ENCODE data around the gene RIC8B. TPM values are rescaled to one million over a fixed set of nuclear protein-coding genes. Genes with fewer than 3 reads are reported as not detected.

Gene RIC8B
- total RNA-seq, 6 experiments from 2014 or later, result 5.9 to 10.6 (median 6.5) TPM

GRCh38 chr12:106878804-106879203 is 104.3 kb downstream of the RIC8B start:
- ATAC-seq (no peak), DNase-seq (no peak)
- H3K27me3 ChIP-seq, result no peaks in the 10 kb centered on the region
- TF ChIP-seq POLR2A (IDR thresholded peaks at IDR 0.05) (no peak), CTCF (IDR thresholded peaks at IDR 0.05) (no peak)
- H3K36me3 ChIP-seq, result peaks cover 0 to 25% (median 2%) of the 10 kb centered on the region in 4 donors
- H3K4me3 ChIP-seq, result no peak overlapping the region
- no peak overlapping the region for H3K27ac ChIP-seq
- WGBS (ENCODE audit: insufficient coverage, low coverage, low lambda C conversion rate, missing lambda C conversion rate), result 91% methylated on average over 4 of the region's 5 CpGs
- intact Hi-C loops (cut with DNase I), result no loop called here
- no peaks in the 10 kb centered on the region for H3K4me1 ChIP-seq
- H3K9me3 ChIP-seq, result no peaks in the 10 kb centered on the region

- WGBS (ENCODE audit: insufficient coverage, low coverage, low lambda C conversion rate, missing lambda C conversion rate), result 81% methylated on average over 5 of the region's 5 CpGs
- no peak for TF ChIP-seq POLR2A (IDR thresholded peaks at IDR 0.05)
- TF ChIP-seq CTCF (IDR thresholded peaks at IDR 0.05), result no peak
- Histone ChIP-seq H3K4me3 (no peak overlapping the region), H3K27me3 (no peaks in the 10 kb centered on the region), H3K9me3 (no peaks in the 10 kb centered on the region), H3K4me1 (no peaks in the 10 kb centered on the region), H3K27ac (no peak overlapping the region), H3K36me3 (peaks cover 0 to 25% (median 2%) of the 10 kb centered on the region in 4 donors)
- ATAC-seq, result no peak
- intact Hi-C loops (cut with DNase I), result no loop called here
- no peak for DNase-seq
These were observed 105.1 kb downstream of the RIC8B start for GRCh38 chr12:106879612-106880011.

DNA sequence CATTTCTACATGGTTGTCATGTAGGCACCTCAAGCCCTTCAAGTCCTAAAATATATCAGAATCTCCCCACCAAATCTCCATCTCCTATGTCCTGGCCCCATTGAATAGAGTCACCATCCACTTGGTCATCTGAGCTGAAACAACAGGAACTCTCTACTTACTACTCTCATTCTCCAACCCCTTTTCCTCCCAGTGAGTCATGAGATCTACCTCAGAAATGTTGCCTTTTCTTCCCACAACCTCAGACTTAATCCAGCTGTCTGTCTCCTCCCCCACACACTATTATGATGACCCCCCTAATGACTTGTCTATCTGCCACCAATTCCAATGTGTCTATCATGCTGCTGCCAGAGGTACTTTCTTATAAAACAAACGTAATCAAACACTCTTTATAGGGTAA is 108.9 kb downstream of the RIC8B start:
- Histone ChIP-seq H3K4me1 (no peaks in the 10 kb centered on the region), H3K36me3 (peaks cover 0 to 34% (median 7%) of the 10 kb centered on the region in 4 donors), H3K27me3 (no peaks in the 10 kb centered on the region), H3K9me3 (no peaks in the 10 kb centered on the region), H3K4me3 (no peak overlapping the region), H3K27ac (no peak overlapping the region)
- DNase-seq (no peak), ATAC-seq (no peak)
- no peak for TF ChIP-seq CTCF (IDR thresholded peaks at IDR 0.05)
- TF ChIP-seq POLR2A (IDR thresholded peaks at IDR 0.05), result no peak
- 93% methylated on average over 1 of the region's 1 CpG for WGBS (ENCODE audit: insufficient coverage, low coverage, low lambda C conversion rate, missing lambda C conversion rate)
- intact Hi-C loops (cut with DNase I), result no loop called here

DNA sequence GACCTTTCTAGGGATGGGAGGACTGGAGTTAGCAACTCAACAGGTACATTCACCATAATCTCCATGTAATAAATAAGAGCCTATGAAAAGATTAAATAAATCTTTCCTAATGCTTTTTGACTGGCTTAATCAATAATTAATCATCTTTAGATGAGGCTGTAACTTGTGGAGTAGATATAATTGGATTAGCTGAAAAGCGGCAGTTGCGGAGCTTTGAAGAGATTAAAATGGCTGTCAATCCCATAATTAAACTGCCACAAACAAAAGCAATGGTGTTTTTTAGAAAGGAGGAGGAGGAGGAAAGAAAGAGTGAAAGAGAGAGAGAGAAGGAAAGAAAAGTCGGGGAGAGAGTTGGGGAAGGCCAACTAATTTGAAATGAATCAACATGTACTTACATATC is 110.5 kb downstream of the RIC8B start:
- 100% methylated on average over 2 of the region's 3 CpGs for WGBS (ENCODE audit: insufficient coverage, low coverage, low lambda C conversion rate, missing lambda C conversion rate)
- intact Hi-C loops (cut with DNase I), result no loop called here
- H3K36me3 ChIP-seq, result peaks cover 0 to 29% (median 7%) of the 10 kb centered on the region in 4 donors

More for the DNA sequence above, 110.5 kb downstream of the RIC8B start:
- no peak overlapping the region for H3K4me3 ChIP-seq
- no peak overlapping the region for H3K27ac ChIP-seq
- H3K9me3 ChIP-seq, result no peaks in the 10 kb centered on the region
- TF ChIP-seq CTCF (IDR thresholded peaks at IDR 0.05) (no peak), POLR2A (IDR thresholded peaks at IDR 0.05) (no peak)
- no peak for ATAC-seq
- no peaks in the 10 kb centered on the region for H3K27me3 ChIP-seq
- no peak for DNase-seq
- no peaks in the 10 kb centered on the region for H3K4me1 ChIP-seq
